ENCODE measurements around the gene GRXCR1.

GRXCR1 gene

DNA sequence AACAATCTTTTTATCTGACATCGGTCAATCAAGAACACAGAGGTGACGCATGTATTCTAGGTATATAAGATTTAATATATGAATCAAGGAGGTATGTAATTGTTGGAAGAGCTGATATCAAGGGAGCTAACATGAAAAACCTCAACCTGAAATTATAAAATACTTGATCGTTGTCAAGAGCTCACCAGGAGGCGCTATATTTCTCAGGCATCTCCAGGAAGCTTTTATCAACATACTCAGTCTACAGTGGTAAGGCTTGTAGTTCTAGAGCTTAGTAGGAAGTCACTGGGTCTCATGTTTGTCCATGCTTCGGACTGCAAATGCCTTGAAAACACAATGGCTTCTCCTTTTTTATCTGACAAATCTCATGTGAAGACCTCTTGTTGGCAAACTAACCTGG, 156.1 kb downstream of the GRXCR1 start:
- TF ChIP-seq AEBP2 (tag by site-specific recombination; IDR thresholded peaks at IDR 0.05; ENCODE audit: borderline replicate concordance) = no peak
- TF ChIP-seq, protein P1, sequence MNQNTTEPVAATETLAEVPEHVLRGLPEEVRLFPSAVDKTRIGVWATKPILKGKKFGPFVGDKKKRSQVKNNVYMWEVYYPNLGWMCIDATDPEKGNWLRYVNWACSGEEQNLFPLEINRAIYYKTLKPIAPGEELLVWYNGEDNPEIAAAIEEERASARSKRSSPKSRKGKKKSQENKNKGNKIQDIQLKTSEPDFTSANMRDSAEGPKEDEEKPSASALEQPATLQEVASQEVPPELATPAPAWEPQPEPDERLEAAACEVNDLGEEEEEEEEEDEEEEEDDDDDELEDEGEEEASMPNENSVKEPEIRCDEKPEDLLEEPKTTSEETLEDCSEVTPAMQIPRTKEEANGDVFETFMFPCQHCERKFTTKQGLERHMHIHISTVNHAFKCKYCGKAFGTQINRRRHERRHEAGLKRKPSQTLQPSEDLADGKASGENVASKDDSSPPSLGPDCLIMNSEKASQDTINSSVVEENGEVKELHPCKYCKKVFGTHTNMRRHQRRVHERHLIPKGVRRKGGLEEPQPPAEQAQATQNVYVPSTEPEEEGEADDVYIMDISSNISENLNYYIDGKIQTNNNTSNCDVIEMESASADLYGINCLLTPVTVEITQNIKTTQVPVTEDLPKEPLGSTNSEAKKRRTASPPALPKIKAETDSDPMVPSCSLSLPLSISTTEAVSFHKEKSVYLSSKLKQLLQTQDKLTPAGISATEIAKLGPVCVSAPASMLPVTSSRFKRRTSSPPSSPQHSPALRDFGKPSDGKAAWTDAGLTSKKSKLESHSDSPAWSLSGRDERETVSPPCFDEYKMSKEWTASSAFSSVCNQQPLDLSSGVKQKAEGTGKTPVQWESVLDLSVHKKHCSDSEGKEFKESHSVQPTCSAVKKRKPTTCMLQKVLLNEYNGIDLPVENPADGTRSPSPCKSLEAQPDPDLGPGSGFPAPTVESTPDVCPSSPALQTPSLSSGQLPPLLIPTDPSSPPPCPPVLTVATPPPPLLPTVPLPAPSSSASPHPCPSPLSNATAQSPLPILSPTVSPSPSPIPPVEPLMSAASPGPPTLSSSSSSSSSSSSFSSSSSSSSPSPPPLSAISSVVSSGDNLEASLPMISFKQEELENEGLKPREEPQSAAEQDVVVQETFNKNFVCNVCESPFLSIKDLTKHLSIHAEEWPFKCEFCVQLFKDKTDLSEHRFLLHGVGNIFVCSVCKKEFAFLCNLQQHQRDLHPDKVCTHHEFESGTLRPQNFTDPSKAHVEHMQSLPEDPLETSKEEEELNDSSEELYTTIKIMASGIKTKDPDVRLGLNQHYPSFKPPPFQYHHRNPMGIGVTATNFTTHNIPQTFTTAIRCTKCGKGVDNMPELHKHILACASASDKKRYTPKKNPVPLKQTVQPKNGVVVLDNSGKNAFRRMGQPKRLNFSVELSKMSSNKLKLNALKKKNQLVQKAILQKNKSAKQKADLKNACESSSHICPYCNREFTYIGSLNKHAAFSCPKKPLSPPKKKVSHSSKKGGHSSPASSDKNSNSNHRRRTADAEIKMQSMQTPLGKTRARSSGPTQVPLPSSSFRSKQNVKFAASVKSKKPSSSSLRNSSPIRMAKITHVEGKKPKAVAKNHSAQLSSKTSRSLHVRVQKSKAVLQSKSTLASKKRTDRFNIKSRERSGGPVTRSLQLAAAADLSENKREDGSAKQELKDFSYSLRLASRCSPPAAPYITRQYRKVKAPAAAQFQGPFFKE (tag by site-specific recombination; IDR thresholded peaks at IDR 0.05; ENCODE audit: borderline replicate concordance) = no peak
- no peak for TF ChIP-seq ZNF433 (tag by site-specific recombination; IDR thresholded peaks at IDR 0.05; ENCODE audit: low read depth)
- no peak for TF ChIP-seq ZNF701 (tag by site-specific recombination; IDR thresholded peaks at IDR 0.05)
- no peak for TF ChIP-seq ZNF510 (tag by site-specific recombination; IDR thresholded peaks at IDR 0.05; ENCODE audit: insufficient replicate concordance)
- no peak for TF ChIP-seq ZFHX2 (tag by site-specific recombination; conservative IDR thresholded peaks at IDR 0.05)
- TF ChIP-seq HOXA7 (CRISPR knock-in tag; IDR thresholded peaks at IDR 0.05; ENCODE audit: borderline replicate concordance) = no peak
- no peak for TF ChIP-seq ZNF660 (tag by site-specific recombination; IDR thresholded peaks at IDR 0.05)
- TF ChIP-seq REST (tag by site-specific recombination; IDR thresholded peaks at IDR 0.05) = no peak
- TF ChIP-seq ZNF280C (tag by site-specific recombination; IDR thresholded peaks at IDR 0.05) = no peak
- no peak for TF ChIP-seq ZNF521 (tag by site-specific recombination; IDR thresholded peaks at IDR 0.05)
- no peak for TF ChIP-seq ZNF19 (tag by site-specific recombination; IDR thresholded peaks at IDR 0.05; ENCODE audit: low read depth)
- TF ChIP-seq ZNF423 (tag by site-specific recombination; IDR thresholded peaks at IDR 0.05) = no peak
- no peak for TF ChIP-seq SALL2 (tag by site-specific recombination; IDR thresholded peaks at IDR 0.05; ENCODE audit: borderline replicate concordance)

More for the DNA sequence above, 156.1 kb downstream of the GRXCR1 start:
- H3K9me3 ChIP-seq (ENCODE audit: control insufficient read depth, insufficient read depth, low read depth, low read length) = no peaks in the 10 kb centered on the region
- no peaks in the 10 kb centered on the region for H3K4me1 ChIP-seq (ENCODE audit: control insufficient read depth, insufficient read depth, low read length)
- H3K4me3 ChIP-seq (ENCODE audit: low read depth, low read length) = no peak overlapping the region
- ChIA-PET CTCF (interaction anchor here (0.5 to 1.0 kb wide), 3 partner anchors 10 to 480 kb away, joined by 3 to 4 read pairs (median 3); no protein-coding TSS in a partner anchor), POLR2A (no interaction called here)
- H3K27ac ChIP-seq (ENCODE audit: extremely low read depth, low read depth, low read length) = no peak overlapping the region
- H3K36me3 ChIP-seq (ENCODE audit: control insufficient read depth in 2 of 2, insufficient read depth in 1 of 2, low read length in 2 of 2) = no peaks in the 10 kb centered on the region

All from HEK293 (cell line).